Measurements from ENCODE around the gene SINHCAF.

- TF ChIP-seq POLR2A (IDR thresholded peaks at IDR 0.05; ENCODE audit: borderline replicate concordance, extremely low read depth, insufficient read depth, insufficient read length) (no peak), CTCF (IDR thresholded peaks at IDR 0.05 in 2 of 3, conservative IDR thresholded peaks at IDR 0.05 in 1 of 3; ENCODE audit: borderline replicate concordance in 1 of 3, insufficient read depth in 1 of 3, low read depth in 2 of 3, low read length in 2 of 3) (no peak)
Measured at GRCh38 chr12:31249356-31249755, 76.6 kb downstream of the SINHCAF start.

Data from HCT116 (cell line).